HUES48 (cell line): ENCODE measurements around the gene C2orf66.

Experiments used
- H3K27ac ChIP-seq: one replicate; pipeline ENCODE4 v1.7.0; 2013; ENCODE audit warnings: low read depth, low read length, inconsistent platforms
- H3K27me3 ChIP-seq: 2 replicates; pipeline ENCODE4 v1.6.1; 2013; ENCODE audit warnings: mild to moderate bottlenecking, low read length; ENCODE audit not compliant: control insufficient read depth, insufficient read depth
- H3K36me3 ChIP-seq: 2 replicates; pipeline ENCODE4 v1.6.1; 2013; ENCODE audit warnings: low read length; ENCODE audit not compliant: control insufficient read depth, insufficient read depth
- H3K4me1 ChIP-seq: 2 replicates; pipeline ENCODE4 v1.6.1; 2013; ENCODE audit warnings: mild to moderate bottlenecking, low read length; ENCODE audit not compliant: control insufficient read depth, insufficient read depth
- H3K4me3 ChIP-seq: 2 replicates; pipeline ENCODE4 v1.5.1; 2013; ENCODE audit warnings: mild to moderate bottlenecking, low read depth, low read length
- H3K9ac ChIP-seq: 2 replicates; pipeline ENCODE4 v1.6.1; 2013; ENCODE audit warnings: mild to moderate bottlenecking, low read depth, low read length, moderate library complexity
- H3K9me3 ChIP-seq: 2 replicates; pipeline ENCODE4 v1.6.1; 2013; ENCODE audit warnings: low read length; ENCODE audit not compliant: control insufficient read depth, insufficient read depth

C2orf66 gene

DNA sequence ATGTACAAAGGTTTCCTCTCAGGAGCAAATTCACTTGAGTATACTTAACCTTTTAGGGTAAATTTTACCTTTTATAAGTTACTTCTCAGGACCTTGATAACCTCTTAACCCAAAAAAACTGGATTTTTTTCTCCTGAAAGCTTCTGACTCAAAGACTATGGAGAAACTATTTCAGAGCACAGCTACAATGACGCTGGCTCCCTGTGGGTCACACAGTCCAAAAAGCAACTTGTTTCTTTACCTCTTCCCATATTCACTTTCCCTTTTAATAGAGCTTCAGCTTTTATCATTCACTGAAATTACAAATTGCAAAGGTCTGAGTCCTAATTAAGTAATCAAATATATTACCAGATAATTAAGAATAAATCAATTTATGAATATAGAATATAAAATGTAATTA lies 42.1 kb downstream of the C2orf66 start:
- no peaks in the 10 kb centered on the region for H3K27me3 ChIP-seq
- H3K4me3 ChIP-seq = no peak overlapping the region
- no peak overlapping the region for H3K9ac ChIP-seq
- no peaks in the 10 kb centered on the region for H3K4me1 ChIP-seq
- peaks cover 91% of the 10 kb centered on the region for H3K36me3 ChIP-seq
- H3K27ac ChIP-seq = no peak overlapping the region
- no peaks in the 10 kb centered on the region for H3K9me3 ChIP-seq

DNA sequence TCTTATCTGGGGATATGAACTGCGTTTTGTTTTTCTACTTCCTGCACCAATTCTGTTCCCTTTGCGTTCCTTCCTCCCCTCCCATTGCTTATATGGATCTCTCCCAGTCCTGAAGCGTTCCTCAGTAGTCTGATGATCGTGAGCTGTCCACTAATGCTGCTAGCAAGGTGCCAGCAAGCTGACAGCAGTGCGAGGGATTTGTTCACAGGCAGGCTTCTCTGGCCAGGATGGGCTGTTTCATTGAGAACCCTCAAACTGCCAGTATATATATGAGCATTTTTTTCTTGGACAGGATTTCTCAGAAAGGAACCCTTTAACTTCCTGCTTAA lies 49.8 kb downstream of the C2orf66 start:
- Histone ChIP-seq H3K27ac (no peak overlapping the region), H3K9me3 (no peaks in the 10 kb centered on the region), H3K4me3 (no peak overlapping the region), H3K9ac (no peak overlapping the region), H3K27me3 (no peaks in the 10 kb centered on the region), H3K4me1 (no peaks in the 10 kb centered on the region), H3K36me3 (peaks cover 27% of the 10 kb centered on the region)

DNA sequence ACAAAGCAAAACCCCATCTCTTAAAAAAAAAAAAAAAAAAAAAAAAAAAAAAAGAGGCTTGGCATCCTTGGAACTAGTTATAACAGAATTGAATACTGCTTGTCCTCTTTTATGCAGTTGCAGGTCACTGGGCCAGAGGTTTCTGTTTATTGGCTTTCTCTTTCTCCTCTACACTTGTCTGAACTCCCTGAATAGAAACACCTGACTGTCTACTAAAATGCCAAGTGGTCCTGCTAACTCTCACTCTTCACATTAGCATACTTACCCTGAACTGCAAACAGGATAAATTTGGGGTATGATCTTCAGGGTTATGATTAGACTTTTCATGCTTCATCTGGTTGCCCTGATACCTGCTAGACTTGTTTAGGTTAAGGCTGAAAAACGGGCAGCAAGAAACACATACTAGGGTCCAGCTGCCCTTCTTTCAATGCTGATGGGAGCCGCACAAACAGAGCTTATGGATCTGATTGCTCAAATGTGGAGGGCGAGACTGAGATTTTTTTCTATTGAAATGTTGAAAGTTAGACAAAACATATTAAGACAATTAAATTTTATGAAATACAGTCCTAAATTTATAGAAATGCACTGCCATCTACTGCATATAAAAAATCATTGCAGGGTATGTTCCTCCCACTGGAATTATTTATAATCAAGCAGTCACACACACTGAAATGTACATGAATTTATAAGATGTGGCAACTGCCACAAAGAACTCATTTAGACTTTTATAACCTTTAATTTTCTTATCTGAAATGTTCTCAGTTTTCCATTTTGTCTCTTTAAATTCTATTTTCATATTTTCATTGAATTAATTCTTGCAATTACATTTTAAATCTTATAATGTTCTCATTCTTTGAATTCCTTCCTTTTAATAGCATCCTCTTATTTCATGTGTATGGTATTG lies 50.4 kb downstream of the C2orf66 start:
- H3K27me3 ChIP-seq = no peaks in the 10 kb centered on the region
- H3K27ac ChIP-seq = no peak overlapping the region
- no peak overlapping the region for H3K9ac ChIP-seq
- H3K9me3 ChIP-seq = no peaks in the 10 kb centered on the region
- H3K4me1 ChIP-seq = no peaks in the 10 kb centered on the region
- no peak overlapping the region for H3K4me3 ChIP-seq
- H3K36me3 ChIP-seq = peaks cover 20% of the 10 kb centered on the region
